ENCODE measurements around the gene IFNLR1. TPM values are rescaled to one million over a fixed set of nuclear protein-coding genes. Genes with fewer than 3 reads are reported as not detected.

Gene IFNLR1
- total RNA-seq, 2 experiments from 2014 or later, result 1.2 to 1.3 TPM

GRCh38 chr1:24222793-24223192 lies 35.7 kb upstream of the IFNLR1 start:
- no peaks in the 10 kb centered on the region for H3K36me3 Mint-ChIP-seq (ENCODE audit: low read depth)
- no peak overlapping the region for H3K27ac Mint-ChIP-seq
- no peaks in the 10 kb centered on the region for H3K9me3 Mint-ChIP-seq
- no peaks in the 10 kb centered on the region for H3K36me3 ChIP-seq (ENCODE audit: insufficient read depth, low read length)
- ATAC-seq (ENCODE audit: poor library complexity) (no peak), DNase-seq (no peak)
- H3K27me3 Mint-ChIP-seq, result peaks cover 15% of the 10 kb centered on the region
- H3K27me3 ChIP-seq (ENCODE audit: control insufficient read depth in 1 of 2, insufficient read depth in 2 of 2, low read length in 2 of 2), result no peaks in the 10 kb centered on the region
- ChIA-PET POLR2A (no interaction called here), CTCF (no interaction called here)
- H3K4me1 Mint-ChIP-seq (ENCODE audit: low read depth), result no peaks in the 10 kb centered on the region
- no peaks in the 10 kb centered on the region for H3K4me1 ChIP-seq (ENCODE audit: insufficient read depth, low read length)
- no peaks in the 10 kb centered on the region for H3K9me3 ChIP-seq (ENCODE audit: control insufficient read depth in 1 of 2, insufficient read depth in 1 of 2, low read length in 2 of 2)
- H3K27ac ChIP-seq (ENCODE audit: low read depth in 1 of 2, low read length in 2 of 2), result no peak overlapping the region
- TF ChIP-seq CTCF (IDR thresholded peaks at IDR 0.05), result no peak
- H3K4me3 ChIP-seq (ENCODE audit: low read length), result no peak overlapping the region
- intact Hi-C loops (cut with DNase I, micrococcal nuclease), result no loop called here
- H3K4me3 Mint-ChIP-seq, result no peak overlapping the region

- no peak overlapping the region for H3K27ac ChIP-seq (ENCODE audit: low read depth in 1 of 2, low read length in 2 of 2)
- no peaks in the 10 kb centered on the region for H3K9me3 Mint-ChIP-seq
- no peak overlapping the region for H3K4me3 Mint-ChIP-seq
- DNase-seq (no peak), ATAC-seq (ENCODE audit: poor library complexity) (no peak)
- TF ChIP-seq CTCF (IDR thresholded peaks at IDR 0.05), result no peak
- no peak overlapping the region for H3K27ac Mint-ChIP-seq
- H3K4me1 ChIP-seq (ENCODE audit: insufficient read depth, low read length), result no peaks in the 10 kb centered on the region
- POLR2A ChIA-PET, result no interaction called here
- H3K36me3 ChIP-seq (ENCODE audit: insufficient read depth, low read length), result no peaks in the 10 kb centered on the region
- intact Hi-C loops (cut with DNase I, micrococcal nuclease), result no loop called here
- CTCF ChIA-PET, result no interaction called here
- no peaks in the 10 kb centered on the region for H3K36me3 Mint-ChIP-seq (ENCODE audit: low read depth)
- no peaks in the 10 kb centered on the region for H3K4me1 Mint-ChIP-seq (ENCODE audit: low read depth)
- H3K27me3 Mint-ChIP-seq, result peaks cover 20% of the 10 kb centered on the region
- no peaks in the 10 kb centered on the region for H3K9me3 ChIP-seq (ENCODE audit: control insufficient read depth in 1 of 2, insufficient read depth in 1 of 2, low read length in 2 of 2)
- no peak overlapping the region for H3K4me3 ChIP-seq (ENCODE audit: low read length)
- peaks cover 0 to under 1% of the 10 kb centered on the region in 2 experiments for H3K27me3 ChIP-seq (ENCODE audit: control insufficient read depth in 1 of 2, insufficient read depth in 2 of 2, low read length in 2 of 2)
These were observed 35.0 kb upstream of the IFNLR1 start for GRCh38 chr1:24222008-24222605.

DNA sequence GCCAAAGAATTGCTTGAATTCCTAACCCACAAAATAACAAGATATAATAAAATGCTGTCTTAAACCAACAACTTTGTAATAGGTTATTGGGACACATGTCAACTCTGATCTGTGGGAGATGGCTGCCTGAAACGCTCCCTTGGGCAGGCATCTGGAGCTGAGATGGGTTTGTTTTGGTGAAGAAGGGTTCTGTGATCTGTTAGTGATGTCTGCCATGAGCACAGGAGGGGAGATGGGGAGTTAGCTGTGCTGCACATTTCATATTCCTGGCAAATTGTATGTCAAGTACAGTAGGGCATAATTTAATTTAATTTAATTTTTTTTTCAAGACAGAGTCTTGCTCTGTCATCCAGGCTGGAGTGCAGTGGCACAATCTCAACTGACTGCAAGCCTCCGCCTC lies 34.2 kb upstream of the IFNLR1 start:
- Mint-ChIP-seq H3K36me3 (ENCODE audit: low read depth) (no peaks in the 10 kb centered on the region), H3K9me3 (no peaks in the 10 kb centered on the region), H3K4me1 (ENCODE audit: low read depth) (no peaks in the 10 kb centered on the region), H3K27me3 (peaks cover 21% of the 10 kb centered on the region), H3K4me3 (no peak overlapping the region), H3K27ac (no peak overlapping the region)
- no peak for ATAC-seq (ENCODE audit: poor library complexity)
- no peak for DNase-seq
- ChIA-PET POLR2A (no interaction called here), CTCF (no interaction called here)
- intact Hi-C loops (cut with DNase I, micrococcal nuclease), result no loop called here
- no peak for TF ChIP-seq CTCF (IDR thresholded peaks at IDR 0.05)
- Histone ChIP-seq H3K27ac (ENCODE audit: low read depth in 1 of 2, low read length in 2 of 2) (no peak overlapping the region), H3K9me3 (ENCODE audit: control insufficient read depth in 1 of 2, insufficient read depth in 1 of 2, low read length in 2 of 2) (no peaks in the 10 kb centered on the region), H3K4me3 (ENCODE audit: low read length) (no peak overlapping the region), H3K27me3 (ENCODE audit: control insufficient read depth in 1 of 2, insufficient read depth in 2 of 2, low read length in 2 of 2) (peaks cover 4 to 6% of the 10 kb centered on the region in 2 experiments), H3K4me1 (ENCODE audit: insufficient read depth, low read length) (no peaks in the 10 kb centered on the region), H3K36me3 (ENCODE audit: insufficient read depth, low read length) (no peaks in the 10 kb centered on the region)
